Measurements from ENCODE around the gene SPEG.

The SPEG gene

DNA sequence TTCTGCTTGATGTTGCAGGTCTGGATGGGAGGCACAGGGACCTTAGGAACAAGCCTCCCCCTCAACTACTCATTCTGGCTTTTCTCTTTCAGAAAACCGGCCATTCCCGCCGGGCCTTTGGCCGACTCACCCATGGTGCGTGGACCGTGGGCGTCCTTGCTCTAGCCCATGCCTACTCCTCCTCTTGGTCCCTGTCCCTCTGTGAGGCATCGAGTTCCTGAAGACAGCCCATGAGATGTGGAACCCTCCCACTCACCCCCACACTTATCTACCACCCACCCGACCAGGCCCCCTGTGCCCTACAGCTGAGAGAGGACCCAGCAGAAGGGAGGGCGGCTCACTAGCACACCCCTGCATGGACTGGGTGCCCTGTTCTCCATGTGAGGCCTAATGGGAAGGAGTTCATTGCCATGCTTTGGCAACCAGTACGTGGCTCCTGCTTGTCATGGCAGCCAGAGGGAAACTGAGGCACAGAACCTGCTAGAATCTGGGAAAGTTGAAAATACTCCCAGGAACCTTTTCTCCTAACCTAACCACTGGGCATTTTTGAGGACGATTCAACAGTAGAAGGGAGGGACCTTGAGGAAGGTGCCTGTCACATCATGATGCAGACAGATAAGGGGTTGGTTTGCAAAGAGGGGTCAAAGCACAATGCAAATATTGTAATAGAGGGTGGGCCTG, 8.5 kb downstream of the SPEG start:
- no peak for DNase-seq (ENCODE audit: low read depth, low spot score)

- no peak for DNase-seq (ENCODE audit: low read depth, low spot score)
Measured at GRCh38 chr2:219443697-219444023, 9.0 kb downstream of the SPEG start.

DNA sequence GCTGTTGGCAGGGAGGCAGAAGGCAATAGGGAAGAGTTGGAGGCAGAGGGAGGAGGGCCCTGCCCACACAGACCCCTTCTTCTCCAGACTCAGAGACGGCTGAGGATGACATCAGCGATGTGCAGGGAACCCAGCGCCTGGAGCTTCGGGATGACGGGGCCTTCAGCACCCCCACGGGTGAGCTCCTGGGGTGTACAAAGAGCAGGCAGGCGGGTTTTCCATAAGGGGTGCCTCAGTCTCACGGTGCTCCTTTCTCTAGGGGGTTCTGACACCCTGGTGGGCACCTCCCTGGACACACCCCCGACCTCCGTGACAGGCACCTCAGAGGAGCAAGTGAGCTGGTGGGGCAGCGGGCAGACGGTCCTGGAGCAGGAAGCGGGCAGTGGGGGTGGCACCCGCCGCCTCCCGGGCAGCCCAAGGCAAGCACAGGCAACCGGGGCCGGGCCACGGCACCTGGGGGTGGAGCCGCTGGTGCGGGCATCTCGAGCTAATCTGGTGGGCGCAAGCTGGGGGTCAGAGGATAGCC, 10.0 kb downstream of the SPEG start:
- DNase-seq (ENCODE audit: low read depth, low spot score) = no peak

GRCh38 chr2:219445220-219445640, 10.6 kb downstream of the SPEG start:
- no peak for DNase-seq (ENCODE audit: low read depth, low spot score)

DNA sequence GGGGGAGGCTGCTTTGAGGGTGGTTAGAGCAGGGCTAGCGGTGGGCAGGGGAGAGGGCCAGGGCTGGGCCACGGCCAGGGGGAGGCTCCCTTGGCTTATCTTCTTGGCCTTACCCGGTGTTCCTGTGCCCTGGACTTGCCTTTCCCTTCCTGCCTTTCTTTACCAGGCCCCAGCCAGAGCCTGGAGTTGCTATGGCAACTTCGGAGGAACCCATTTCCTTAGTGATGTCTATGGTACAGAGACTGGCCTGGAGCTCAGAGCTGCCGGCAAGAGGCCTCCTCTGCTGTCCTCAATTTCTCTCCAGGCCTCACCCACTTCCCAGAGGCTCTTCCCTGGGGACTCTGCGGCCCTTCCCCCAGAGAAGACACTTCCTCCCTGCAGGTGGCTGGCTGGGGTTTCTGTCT, 11.5 kb downstream of the SPEG start:
- DNase-seq (ENCODE audit: low read depth, low spot score) = no peak

- no peak for DNase-seq (ENCODE audit: low read depth, low spot score)
Measured at GRCh38 chr2:219446689-219447088, 12.0 kb downstream of the SPEG start.

- no peak for DNase-seq (ENCODE audit: low read depth, low spot score)
Measured at GRCh38 chr2:219447242-219448098, 12.8 kb downstream of the SPEG start.

DNA sequence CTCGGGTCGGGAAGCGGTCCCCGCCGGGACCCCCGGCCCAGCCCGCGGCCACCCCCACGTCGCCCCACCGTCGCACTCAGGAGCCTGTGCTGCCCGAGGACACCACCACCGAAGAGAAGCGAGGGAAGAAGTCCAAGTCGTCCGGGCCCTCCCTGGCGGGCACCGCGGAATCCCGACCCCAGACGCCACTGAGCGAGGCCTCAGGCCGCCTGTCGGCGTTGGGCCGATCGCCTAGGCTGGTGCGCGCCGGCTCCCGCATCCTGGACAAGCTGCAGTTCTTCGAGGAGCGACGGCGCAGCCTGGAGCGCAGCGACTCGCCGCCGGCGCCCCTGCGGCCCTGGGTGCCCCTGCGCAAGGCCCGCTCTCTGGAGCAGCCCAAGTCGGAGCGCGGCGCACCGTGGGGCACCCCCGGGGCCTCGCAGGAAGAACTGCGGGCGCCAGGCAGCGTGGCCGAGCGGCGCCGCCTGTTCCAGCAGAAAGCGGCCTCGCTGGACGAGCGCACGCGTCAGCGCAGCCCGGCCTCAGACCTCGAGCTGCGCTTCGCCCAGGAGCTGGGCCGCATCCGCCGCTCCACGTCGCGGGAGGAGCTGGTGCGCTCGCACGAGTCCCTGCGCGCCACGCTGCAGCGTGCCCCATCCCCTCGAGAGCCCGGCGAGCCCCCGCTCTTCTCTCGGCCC, 13.6 kb downstream of the SPEG start:
- DNase-seq (ENCODE audit: low read depth, low spot score) = no peak

GRCh38 chr2:219448776-219449341, 14.2 kb downstream of the SPEG start:
- no peak for DNase-seq (ENCODE audit: low read depth, low spot score)

DNA sequence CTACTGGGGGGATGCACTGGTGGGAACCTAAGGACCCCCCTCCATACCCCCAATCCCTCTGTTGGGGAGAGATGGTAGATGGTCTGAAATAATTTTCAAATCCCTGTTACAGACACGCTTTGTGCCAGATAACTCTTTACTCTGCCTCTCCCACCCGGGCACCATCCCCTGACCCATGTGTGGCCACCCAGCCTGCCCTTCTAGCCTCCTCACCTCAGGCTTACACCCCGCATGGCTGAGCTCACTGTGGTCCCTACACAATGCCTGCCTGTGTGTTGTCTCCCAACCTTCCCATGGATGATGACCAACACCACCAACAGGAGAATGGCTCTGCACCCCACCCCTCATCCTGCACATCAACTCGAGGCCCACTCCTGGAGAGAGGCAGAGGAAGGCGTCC, 15.0 kb downstream of the SPEG start:
- no peak for DNase-seq (ENCODE audit: low read depth, low spot score)

GRCh38 chr2:219451661-219452360, 17.2 kb downstream of the SPEG start:
- DNase-seq (ENCODE audit: low read depth, low spot score) = no peak

DNA sequence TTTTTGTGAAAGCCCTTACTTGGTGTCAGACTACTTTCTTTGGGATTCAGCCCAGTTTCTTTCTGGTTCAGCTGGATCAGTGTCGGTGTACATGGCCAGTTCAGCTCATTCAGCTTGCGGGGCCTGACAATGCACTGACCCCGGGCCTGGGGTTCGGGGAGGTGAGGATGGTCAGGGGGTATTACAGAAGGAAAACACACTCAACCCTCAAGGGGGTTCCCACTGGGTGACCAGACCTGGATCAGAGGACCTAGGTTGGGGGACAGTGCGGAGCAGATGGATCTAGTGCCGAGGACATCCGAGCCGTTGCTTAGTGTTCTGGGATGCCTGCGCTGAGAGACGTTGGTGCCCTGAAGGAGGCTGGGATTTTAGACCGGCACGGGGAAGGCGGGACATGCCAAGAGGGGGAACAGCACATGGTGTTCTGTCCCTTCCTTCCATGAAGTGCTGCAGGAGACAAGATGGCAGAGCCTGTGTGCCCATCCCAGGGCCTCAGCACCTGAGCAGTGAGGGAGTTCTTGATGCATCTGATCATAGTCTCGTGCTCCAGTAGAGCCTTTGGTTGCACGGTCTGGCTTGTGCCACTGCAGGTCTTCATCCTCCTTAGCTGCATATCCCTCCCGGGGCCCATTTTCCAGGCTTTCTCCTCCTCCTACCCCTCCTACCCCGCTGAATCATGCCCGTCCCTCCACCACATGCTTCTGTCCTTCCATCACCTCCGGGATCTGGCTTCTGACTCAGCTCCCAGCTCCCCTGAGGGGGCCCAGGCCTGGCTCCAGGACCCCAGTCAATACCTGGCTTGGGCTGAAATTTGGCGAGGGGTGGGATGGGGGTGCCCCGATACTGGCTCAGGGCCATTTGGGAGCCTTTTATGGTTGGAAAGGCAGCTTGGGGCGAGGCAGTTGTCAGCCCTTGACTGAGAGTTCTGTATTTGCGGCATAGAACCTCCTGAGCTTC, 18.0 kb downstream of the SPEG start:
- no peak for DNase-seq (ENCODE audit: low read depth, low spot score)

DNA sequence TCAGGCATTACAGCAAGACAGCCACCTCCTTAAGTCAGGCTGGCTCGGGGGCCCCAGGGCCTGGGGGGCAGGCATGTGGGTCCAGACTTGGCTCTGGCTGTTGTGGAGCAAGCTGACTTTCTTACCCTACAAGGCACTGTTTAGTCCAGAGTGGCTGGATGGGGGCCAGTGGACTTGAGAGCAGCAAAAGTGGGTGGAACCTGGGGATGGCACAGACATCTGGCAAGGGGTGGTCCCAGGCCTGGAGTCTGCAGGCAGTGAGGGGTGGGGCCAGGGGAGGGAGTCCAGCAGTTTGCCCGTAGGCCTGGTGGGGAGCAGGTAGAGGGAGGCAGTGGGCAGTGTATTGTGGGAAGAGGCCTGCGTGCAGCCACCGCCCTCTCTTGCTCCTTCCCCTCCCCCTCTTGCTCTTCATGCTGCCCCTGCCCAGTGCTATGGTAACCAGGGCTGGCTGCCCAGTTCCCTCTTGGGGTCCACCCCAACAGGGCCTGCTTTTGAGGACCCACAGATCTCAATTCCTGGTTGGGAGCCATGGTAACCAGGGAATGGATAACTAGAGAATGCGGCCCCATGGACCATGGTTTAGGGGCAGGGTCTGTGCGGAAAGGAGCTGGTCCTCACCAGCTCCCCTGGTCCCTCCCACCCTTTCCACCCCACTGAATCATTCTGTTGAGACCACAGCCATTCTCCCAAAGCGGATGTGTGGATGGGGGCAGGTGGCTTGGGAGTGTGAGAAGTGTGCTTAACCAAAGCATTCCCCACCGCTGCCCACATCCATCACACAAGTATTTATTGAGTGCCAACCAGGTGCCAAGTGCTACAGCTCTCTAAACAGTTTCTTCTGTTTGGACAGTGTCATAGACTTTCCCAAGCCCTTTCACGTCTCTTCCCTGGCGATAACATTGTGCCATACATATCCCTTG, 19.3 kb downstream of the SPEG start:
- no peak for DNase-seq (ENCODE audit: low read depth, low spot score)

DNA sequence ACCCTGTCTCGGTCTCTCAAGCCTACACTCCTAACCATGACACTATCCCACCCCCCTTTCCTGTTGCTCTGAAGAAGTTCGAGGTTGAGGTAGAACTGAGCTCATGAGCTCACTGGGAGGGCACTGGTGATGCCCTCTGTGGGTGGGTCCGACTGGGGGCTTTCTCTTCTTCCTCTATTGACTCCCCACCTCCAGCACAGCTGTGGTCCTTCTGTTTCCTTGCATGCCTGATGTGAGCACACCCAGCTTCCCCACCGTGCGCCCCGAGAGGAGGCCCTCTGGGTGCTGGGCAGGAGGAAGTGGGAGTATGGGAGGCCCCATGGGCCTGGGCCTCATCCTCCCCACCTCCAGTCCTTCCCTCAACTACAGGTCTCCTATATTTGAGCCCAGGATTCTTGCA, 20.9 kb downstream of the SPEG start:
- no peak for DNase-seq (ENCODE audit: low read depth, low spot score)

- DNase-seq (ENCODE audit: low read depth, low spot score) = no peak
Measured at GRCh38 chr2:219457784-219458369, 23.2 kb downstream of the SPEG start.

DNA sequence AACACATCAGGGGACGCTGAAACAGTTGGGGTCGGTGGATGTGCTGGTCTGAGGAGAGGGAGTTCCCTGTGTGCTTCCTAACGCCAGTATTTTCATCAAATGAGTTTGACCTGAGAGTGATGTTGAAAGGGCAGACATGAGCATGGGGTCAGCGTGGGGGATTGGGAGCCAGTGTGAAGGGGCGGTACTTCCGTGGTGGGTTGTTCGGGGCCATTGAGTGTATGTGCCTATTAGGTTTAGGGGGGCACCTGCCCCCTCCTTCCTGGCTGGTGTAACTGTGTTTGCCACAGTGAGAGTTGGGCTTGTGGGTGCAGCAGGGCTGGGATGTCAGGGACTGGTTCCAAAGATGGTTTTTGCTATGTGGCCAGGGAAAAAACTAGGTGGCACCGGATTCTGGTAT, 24.4 kb downstream of the SPEG start:
- no peak for DNase-seq (ENCODE audit: low read depth, low spot score)

DNA sequence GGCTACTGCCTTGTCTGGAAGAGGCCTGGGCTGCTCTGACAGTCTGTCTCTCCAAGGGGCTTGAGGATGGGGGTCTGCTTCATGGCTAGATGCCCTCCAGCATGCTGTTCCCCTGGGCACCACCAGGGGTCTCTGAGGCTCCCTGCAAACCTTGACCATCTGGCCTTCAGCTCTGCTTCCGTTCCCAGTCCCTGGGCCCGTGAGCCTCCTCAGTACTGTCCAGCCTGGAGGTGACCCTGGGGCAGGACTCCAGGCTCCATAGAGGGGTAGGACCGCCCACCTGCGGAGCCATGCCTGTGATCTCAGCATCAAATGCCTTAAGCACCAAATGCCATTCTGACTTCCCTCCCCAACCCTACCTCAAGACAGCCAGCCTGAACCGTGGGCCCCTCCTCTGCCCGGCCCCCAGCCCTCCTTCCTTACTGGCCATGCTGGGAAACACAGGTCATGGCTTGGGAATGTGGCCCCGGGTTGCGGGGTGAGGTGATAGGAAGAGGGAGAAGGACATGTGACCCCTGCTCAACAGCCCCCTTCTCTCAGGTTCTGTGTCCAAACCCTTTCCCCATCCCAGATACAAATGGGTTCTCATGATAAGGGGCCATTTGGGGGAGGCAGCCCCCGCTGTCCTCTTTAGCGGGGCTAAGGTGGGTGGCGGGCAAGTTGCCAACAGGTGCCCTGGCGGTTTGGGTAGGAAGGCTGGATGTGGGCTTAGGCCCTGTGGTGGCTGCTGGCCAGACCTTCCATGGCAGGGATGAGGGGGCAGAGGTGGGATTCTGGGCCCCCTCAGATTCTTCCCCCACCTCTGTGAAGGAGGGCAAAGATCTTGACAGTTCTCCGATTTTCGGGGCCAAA, 25.0 kb downstream of the SPEG start:
- no peak for DNase-seq (ENCODE audit: low read depth, low spot score)

DNA sequence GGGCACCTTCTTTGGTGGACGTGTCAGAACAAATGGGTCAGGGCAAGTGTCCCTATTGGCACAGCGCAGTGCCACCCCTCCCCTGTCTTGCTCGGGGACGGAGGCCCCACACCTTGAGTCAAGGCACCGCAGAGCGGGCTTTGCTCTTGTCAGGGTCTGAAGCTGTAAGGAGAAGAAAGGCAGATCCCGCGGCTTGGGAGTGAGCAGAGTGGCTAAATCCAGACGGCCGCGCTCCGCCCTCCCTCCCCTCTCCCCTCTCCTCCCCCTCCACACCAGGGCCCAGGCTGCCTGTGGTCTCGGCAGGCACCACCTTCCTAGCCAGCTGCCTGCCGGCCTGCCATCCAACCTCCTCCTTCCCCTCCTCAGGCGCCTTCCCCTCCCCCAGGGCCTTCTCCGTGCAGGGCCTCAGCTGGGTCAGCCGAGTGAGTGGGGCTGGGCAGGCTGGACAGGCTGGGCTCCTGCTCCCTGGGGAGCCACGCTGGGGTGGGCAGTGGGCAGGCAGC, 25.8 kb downstream of the SPEG start:
- DNase-seq (ENCODE audit: low read depth, low spot score) = no peak
